Measurements from ENCODE around the gene DLG5.

DNA sequence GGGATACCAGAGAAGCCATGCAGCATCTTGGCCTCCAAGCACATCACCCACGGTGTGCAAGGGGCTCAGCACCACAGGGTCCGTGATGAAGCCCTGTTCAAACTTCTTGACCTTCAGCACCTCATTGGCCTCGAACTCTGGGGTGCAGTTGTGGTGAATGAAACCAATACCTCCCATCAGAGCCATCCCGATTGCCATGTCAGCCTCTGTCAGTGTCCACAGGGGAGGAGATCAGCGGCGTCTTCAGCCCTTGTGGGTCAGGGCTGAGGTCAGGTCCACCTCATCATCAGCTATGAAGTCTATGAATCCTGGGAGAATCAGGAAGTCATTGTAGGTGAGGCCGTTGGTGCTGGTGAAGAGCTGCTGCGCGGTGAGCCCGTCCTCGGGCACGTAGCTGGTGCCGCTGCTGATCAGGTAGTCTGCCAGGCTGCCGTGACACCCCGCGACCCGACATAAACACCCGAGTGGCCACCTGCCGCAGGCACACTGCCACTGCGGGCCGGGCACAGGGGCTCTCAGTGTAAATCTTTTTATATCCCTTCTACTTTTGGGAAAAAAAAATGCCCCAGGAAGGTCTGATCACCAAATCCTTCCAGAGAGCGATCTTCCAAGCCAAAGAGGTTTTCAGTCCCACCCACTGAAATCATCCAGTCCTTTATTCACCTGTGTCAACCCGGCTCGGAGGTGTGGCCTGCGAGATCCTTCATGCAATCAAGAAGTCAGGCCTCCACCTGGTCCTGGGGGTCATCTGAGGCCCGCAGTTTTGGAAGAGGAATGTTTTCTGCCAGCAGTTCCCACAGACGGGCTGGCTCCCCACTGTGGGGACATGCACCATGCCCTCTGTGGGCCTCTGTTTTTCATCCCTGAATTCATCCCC is 144.9 kb downstream of the DLG5 start:
- TF ChIP-seq CTCF (conservative IDR thresholded peaks at IDR 0.05; ENCODE audit: low read length) (no peak), EZH2phosphoT487 (IDR thresholded peaks at IDR 0.05; ENCODE audit: borderline replicate concordance) (no peak)

Measured in Loucy (cell line).